HTR-8/SVneo (cell line): ENCODE measurements around the gene ANKRD55.
"Not testable (repeated sequence)": the region's sequence is repeated elsewhere in the genome, so short reads cannot be mapped to it uniquely, and the experiment has no call there.

Experiments used
- DNase-seq: peaks from one replicate; pipeline ENCODE4 v3.0.0; 2011; ENCODE audit warnings: low spot score, mixed read lengths; ENCODE audit not compliant: insufficient read length
- FAIRE-seq: peaks from 2 replicates; lab custom pipeline; 2011; peaks lifted over from hg19 to GRCh38; lab: Jason Lieb, UNC

The ANKRD55 gene

GRCh38 chr5:56212130-56212879 is 20.8 kb downstream of the ANKRD55 start:
- no peak for FAIRE-seq

GRCh38 chr5:56211298-56211865 is 21.7 kb downstream of the ANKRD55 start:
- FAIRE-seq (peak; percentile 94), DNase-seq (peak; percentile 87)

More at GRCh38 chr5:56212130-56212879, 20.8 kb downstream of the ANKRD55 start:
- DNase-seq = no peak

- FAIRE-seq (no peak), DNase-seq (no peak)
Measured at GRCh38 chr5:56208681-56209080, 24.4 kb downstream of the ANKRD55 start.

- DNase-seq (no peak), FAIRE-seq (no peak)
Measured at GRCh38 chr5:56207537-56207936, 25.6 kb downstream of the ANKRD55 start.

GRCh38 chr5:56206126-56206910 is 26.8 kb downstream of the ANKRD55 start:
- FAIRE-seq (no peak), DNase-seq (no peak)

- not testable (repeated sequence) for DNase-seq, FAIRE-seq
Measured at GRCh38 chr5:56203936-56204335, 29.2 kb downstream of the ANKRD55 start.

GRCh38 chr5:56202483-56202882 is 30.6 kb downstream of the ANKRD55 start:
- no peak for FAIRE-seq

GRCh38 chr5:56201762-56202261 is 31.3 kb downstream of the ANKRD55 start:
- DNase-seq, FAIRE-seq: not testable (repeated sequence)

More at GRCh38 chr5:56202483-56202882, 30.6 kb downstream of the ANKRD55 start:
- DNase-seq = no peak

GRCh38 chr5:56200971-56201666 is 32.0 kb downstream of the ANKRD55 start:
- FAIRE-seq = peak; percentile 70
- peak; percentile 69 for DNase-seq

GRCh38 chr5:56195016-56195415 is 38.1 kb downstream of the ANKRD55 start:
- no peak for DNase-seq
- no peak for FAIRE-seq

- FAIRE-seq (no peak), DNase-seq (no peak)
Measured at GRCh38 chr5:56192246-56192645, 40.9 kb downstream of the ANKRD55 start.

GRCh38 chr5:56191656-56192055 is 41.5 kb downstream of the ANKRD55 start:
- FAIRE-seq = no peak
- no peak for DNase-seq

GRCh38 chr5:56190497-56190896 is 42.6 kb downstream of the ANKRD55 start:
- FAIRE-seq (no peak), DNase-seq (no peak)

GRCh38 chr5:56185768-56186311 is 47.3 kb downstream of the ANKRD55 start:
- FAIRE-seq = no peak
- no peak for DNase-seq

GRCh38 chr5:56183506-56183905 is 49.6 kb downstream of the ANKRD55 start:
- DNase-seq (peak; percentile 62), FAIRE-seq (peak; percentile 48)

- no peak for FAIRE-seq
Measured at GRCh38 chr5:56179442-56179841, 53.7 kb downstream of the ANKRD55 start.

GRCh38 chr5:56178823-56179222 is 54.3 kb downstream of the ANKRD55 start:
- DNase-seq (no peak), FAIRE-seq (no peak)

More at GRCh38 chr5:56179442-56179841, 53.7 kb downstream of the ANKRD55 start:
- no peak for DNase-seq

- DNase-seq = no peak
- no peak for FAIRE-seq
Measured at GRCh38 chr5:56176871-56177533, 56.1 kb downstream of the ANKRD55 start.

GRCh38 chr5:56176155-56176798 is 56.9 kb downstream of the ANKRD55 start:
- FAIRE-seq = no peak
- no peak for DNase-seq
